Measurements from ENCODE around the gene SUMO2. TPM values are rescaled to one million over a fixed set of nuclear protein-coding genes. Genes with fewer than 3 reads are reported as not detected.

Gene SUMO2
- total and polyA plus RNA-seq, 2 of the 13 experiments (the other 11 are each of a cell fraction or from before 2014, with no cell fraction given): 337 to 553 TPM

- TF ChIP-seq GRHL1 (CRISPR knock-in tag; conservative IDR thresholded peaks at IDR 0.05) (no peak), ZNF484 (CRISPR knock-in tag; IDR thresholded peaks at IDR 0.05; ENCODE audit: borderline replicate concordance, low read depth) (no peak), E2F5 (CRISPR knock-in tag; conservative IDR thresholded peaks at IDR 0.05) (peak; percentile 10; the same call in 1 of the 2 replicates), SRF (IDR thresholded peaks at IDR 0.05; ENCODE audit: low read depth, low read length) (no peak), SP4 (CRISPR knock-in tag; IDR thresholded peaks at IDR 0.05) (peak; percentile 86), HNF1A (IDR thresholded peaks at IDR 0.05; ENCODE audit: low read depth) (no peak), HNF1A (CRISPR knock-in tag; IDR thresholded peaks at IDR 0.05; ENCODE audit: borderline replicate concordance) (peak; percentile 61; the same call in 1 of the 2 replicates), TFAP4 (IDR thresholded peaks at IDR 0.05; ENCODE audit: borderline replicate concordance, low read depth) (no peak; the same call in 1 of the 2 replicates), MXD3 (CRISPR knock-in tag; IDR thresholded peaks at IDR 0.05) (peak; percentile 85), ZNF777 (CRISPR knock-in tag; IDR thresholded peaks at IDR 0.05) (peak; percentile 85), SP140L (CRISPR knock-in tag; IDR thresholded peaks at IDR 0.05; ENCODE audit: borderline replicate concordance) (peak; percentile 61; the same call in 1 of the 2 replicates), MEIS1 (CRISPR knock-in tag; IDR thresholded peaks at IDR 0.05; ENCODE audit: borderline replicate concordance) (peak; percentile 84), ZNF33B (CRISPR knock-in tag; IDR thresholded peaks at IDR 0.05) (no peak; the same call in 1 of the 2 replicates), DRAP1 (CRISPR knock-in tag; IDR thresholded peaks at IDR 0.05) (peak; percentile 99), BCLAF1 (IDR thresholded peaks at IDR 0.05) (no peak)
Observed at GRCh38 chr17:75154195-75155106, 28.3 kb downstream of the SUMO2 start, which contains the start of gene JPT1 (continued).

Data from HepG2 (cell line).